Nucleus accumbens (tissue), 56 donors: Measurements from ENCODE around the gene EDC4.

Experiments used
- DNase-seq, 56 donors: peaks; one replicate each; lab custom pipeline; 2025; lab: John Stamatoyannopoulos, UW

The EDC4 gene

DNA sequence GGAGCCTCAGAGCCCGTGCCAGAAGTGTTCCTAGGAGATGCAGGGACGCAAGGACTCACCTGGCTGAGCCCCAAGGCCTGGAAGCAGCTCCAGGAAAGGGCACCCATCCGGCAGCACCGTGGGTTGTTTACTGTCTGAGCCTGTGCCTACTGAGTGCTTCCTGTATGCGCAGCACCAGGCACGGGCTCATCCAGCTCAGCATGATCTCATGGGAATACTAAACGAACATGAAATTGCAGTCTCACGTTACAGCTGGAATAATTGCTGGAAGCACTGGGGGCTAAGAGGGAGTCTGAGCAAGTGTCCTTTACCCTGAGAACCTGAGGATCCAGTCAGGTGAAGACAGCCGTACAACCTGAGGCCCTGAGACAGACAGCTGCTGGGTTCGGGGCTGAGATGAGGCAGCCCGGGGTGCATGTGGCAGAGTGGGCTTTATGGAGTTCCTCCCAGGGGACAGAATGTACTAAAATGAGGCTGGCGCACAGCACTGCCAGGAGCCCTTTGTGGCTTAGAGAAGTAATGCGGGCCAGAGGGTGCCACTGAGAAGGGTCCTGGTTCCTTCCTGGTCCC is 53.4 kb downstream of the EDC4 start:
- DNase-seq = peak in 30 of 56 donors; percentile 8 to 56 (median 34)

DNA sequence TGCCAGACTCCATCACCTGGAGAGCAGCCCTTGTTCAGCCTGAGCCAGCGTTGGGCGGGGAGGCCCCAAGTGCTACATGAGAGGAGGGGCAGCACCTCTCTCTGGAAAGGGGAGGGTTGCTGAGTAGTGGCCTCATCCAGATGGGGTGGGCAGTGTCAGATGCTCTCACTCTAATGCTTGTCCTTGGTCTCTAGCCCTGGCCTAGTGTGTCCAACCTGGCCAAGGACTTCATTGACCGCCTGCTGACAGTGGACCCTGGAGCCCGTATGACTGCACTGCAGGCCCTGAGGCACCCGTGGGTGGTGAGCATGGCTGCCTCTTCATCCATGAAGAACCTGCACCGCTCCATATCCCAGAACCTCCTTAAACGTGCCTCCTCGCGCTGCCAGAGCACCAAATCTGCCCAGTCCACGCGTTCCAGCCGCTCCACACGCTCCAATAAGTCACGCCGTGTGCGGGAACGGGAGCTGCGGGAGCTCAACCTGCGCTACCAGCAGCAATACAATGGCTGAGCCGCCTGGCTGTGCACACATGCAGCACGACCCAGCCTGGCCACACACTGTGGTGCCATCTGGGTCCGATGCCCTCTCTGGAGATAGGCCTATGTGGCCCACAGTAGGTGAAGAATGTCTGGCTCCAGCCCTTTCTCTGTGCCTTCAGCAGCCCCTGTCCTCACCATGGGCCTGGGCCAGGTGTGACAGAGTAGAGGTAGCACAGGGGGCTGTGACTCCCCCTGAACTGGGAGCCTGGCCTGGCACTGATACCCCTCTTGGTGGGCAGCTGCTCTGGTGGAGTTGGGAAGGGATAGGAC is 54.5 kb downstream of the EDC4 start:
- no peak for DNase-seq

DNA sequence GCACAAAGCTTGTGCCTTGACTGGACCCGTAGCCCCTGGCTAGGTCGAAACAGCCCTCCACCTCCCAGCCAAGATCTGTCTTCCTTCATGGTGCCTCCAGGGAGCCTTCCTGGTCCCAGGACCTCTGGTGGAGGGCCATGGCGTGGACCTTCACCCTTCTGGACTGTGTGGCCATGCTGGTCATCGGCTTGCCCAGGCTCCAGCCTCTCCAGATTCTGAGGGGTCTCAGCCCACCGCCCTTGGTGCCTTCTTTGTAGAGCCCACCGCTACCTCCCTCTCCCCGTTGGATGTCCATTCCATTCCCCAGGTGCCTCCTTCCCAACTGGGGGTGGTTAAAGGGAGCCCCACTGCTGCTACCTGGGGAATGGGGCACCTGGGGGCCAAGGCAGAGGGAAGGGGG is 55.3 kb downstream of the EDC4 start:
- no peak for DNase-seq

DNA sequence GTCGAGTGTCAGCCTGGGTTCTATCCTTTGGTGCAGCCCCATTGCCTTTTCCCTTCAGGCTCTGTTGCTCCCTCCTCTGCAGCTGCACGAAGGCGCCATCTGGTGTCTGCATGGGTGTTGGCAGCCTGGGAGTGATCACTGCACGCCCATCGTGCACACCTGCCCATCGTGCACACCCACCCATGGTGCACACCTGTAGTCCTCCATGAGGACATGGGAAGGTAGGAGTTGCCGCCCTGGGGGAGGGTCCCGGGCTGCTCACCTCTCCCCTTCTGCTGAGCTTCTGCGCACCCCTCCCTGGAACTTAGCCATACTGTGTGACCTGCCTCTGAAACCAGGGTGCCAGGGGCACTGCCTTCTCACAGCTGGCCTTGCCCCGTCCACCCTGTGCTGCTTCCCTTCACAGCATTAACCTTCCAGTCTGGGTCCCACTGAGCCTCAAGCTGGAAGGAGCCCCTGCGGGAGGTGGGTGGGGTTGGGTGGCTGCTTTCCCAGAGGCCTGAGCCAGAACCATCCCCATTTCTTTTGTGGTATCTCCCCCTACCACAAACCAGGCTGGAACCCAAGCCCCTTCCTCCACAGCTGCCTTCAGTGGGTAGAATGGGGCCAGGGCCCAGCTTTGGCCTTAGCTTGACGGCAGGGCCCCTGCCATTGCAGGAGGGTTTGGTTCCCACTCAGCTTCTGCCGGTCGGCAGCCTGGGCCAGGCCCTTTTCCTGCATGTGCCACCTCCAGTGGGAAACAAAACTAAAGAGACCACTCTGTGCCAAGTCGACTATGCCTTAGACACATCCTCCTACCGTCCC is 55.9 kb downstream of the EDC4 start:
- DNase-seq = peak in 53 of 56 donors; percentile 14 to 86 (median 57)

DNA sequence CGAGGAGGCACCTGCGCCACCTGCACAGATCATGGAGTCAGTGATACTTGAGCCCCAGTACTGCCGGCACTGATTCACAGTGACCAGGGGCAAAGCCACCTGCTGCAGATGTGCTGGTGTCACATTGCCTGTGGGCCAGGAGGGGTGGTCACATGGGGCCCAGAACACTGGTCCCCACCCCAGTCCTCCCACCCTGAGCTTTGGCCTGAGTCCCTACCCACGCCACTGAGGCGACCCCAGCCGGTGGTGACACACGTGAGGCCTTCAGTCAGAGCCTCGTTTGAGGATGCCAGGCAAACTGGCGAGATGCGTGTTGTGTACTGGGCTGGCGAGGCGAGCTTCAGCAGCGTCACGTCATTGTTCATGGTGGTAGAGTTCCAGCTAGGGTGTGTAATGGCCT is 57.3 kb downstream of the EDC4 start:
- no peak for DNase-seq

DNA sequence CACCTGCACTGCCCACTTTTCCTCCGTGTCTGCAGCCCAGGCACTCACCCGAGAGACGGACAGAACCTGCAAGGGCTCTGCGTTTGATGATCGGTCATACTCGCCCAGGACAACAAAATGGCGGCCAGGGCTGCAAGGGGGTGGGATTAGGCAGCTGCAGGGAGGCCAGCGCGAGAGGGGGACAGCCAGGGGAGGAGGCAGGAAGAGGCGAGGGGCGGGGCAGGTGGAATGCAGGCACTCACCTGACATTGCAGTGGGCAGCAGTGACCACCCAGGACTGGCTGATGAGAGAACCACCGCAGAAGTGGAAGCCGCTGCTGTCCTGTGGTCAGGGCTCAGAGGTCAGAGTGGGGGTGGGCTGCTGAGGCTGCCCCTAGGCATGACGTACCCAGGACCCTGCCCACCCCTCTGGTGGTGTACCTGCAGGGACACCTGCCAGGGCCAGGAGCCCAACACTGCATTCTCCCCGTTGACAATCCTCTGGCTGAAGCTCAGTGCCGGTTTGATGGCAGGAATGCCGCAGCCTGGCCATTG is 57.9 kb downstream of the EDC4 start:
- DNase-seq = no peak
